GM12872 (cell line): ENCODE data around the gene ABHD5.

Source experiments
- TF ChIP-seq, protein P1 (sequence below): IDR thresholded peaks from 3 replicates; pipeline ENCODE4 v1.5.1; 2011; ENCODE audit warnings: low read depth, mild to moderate bottlenecking, low read length, moderate library complexity; ENCODE audit not compliant: insufficient read depth

The ABHD5 gene

GRCh38 chr3:43699864-43700263 is 9.1 kb downstream of the ABHD5 start:
- TF ChIP-seq, protein P1, sequence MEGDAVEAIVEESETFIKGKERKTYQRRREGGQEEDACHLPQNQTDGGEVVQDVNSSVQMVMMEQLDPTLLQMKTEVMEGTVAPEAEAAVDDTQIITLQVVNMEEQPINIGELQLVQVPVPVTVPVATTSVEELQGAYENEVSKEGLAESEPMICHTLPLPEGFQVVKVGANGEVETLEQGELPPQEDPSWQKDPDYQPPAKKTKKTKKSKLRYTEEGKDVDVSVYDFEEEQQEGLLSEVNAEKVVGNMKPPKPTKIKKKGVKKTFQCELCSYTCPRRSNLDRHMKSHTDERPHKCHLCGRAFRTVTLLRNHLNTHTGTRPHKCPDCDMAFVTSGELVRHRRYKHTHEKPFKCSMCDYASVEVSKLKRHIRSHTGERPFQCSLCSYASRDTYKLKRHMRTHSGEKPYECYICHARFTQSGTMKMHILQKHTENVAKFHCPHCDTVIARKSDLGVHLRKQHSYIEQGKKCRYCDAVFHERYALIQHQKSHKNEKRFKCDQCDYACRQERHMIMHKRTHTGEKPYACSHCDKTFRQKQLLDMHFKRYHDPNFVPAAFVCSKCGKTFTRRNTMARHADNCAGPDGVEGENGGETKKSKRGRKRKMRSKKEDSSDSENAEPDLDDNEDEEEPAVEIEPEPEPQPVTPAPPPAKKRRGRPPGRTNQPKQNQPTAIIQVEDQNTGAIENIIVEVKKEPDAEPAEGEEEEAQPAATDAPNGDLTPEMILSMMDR: peak; percentile 51; the same call in 2 of the 3 replicates

- TF ChIP-seq, protein P1: no peak
Observed at GRCh38 chr3:43704697-43705096, 14.0 kb downstream of the ABHD5 start.

GRCh38 chr3:43706342-43706741 is 15.6 kb downstream of the ABHD5 start:
- TF ChIP-seq, protein P1: no peak

DNA sequence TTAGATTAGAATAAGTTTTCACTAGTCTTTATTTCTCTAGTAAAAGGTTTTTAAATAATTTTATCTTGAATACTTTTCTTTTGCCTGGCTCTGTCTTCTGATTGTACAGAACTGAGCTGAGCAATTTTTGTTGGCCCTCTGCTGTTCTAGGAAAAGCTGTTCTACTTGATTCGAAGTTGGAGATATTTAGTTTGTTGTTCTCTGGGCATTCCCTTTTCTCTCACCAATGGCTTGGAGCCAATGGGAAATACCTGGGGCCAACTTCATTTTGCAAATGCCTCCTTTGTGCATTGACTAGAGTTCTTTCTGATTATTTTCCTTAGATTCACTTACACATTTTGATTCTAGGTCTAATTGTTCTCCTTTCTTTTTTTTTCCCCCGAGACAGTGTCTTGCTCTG is 16.5 kb downstream of the ABHD5 start:
- TF ChIP-seq, protein P1: no peak

- TF ChIP-seq, protein P1: no peak
Observed at GRCh38 chr3:43707998-43708397, 17.3 kb downstream of the ABHD5 start.

GRCh38 chr3:43709022-43709421 is 18.3 kb downstream of the ABHD5 start:
- TF ChIP-seq, protein P1: no peak

GRCh38 chr3:43710607-43711006 is 19.9 kb downstream of the ABHD5 start:
- TF ChIP-seq, protein P1: no peak

GRCh38 chr3:43718296-43718695 is 27.6 kb downstream of the ABHD5 start:
- TF ChIP-seq, protein P1: no peak
